GM19397 (cell line): ENCODE results near the gene VWA1.
"Not testable (repeated sequence)": the region's sequence is repeated elsewhere in the genome, so short reads cannot be mapped to it uniquely, and the experiment has no call there.

Experiments used
- ATAC-seq: cut with Tn5 transposase; IDR thresholded peaks from one replicate; pipeline ENCODE4 v1.9.1; 2021; ENCODE audit warnings: mild to moderate bottlenecking, moderate library complexity; ENCODE audit not compliant: unreplicated experiment

Gene VWA1

DNA sequence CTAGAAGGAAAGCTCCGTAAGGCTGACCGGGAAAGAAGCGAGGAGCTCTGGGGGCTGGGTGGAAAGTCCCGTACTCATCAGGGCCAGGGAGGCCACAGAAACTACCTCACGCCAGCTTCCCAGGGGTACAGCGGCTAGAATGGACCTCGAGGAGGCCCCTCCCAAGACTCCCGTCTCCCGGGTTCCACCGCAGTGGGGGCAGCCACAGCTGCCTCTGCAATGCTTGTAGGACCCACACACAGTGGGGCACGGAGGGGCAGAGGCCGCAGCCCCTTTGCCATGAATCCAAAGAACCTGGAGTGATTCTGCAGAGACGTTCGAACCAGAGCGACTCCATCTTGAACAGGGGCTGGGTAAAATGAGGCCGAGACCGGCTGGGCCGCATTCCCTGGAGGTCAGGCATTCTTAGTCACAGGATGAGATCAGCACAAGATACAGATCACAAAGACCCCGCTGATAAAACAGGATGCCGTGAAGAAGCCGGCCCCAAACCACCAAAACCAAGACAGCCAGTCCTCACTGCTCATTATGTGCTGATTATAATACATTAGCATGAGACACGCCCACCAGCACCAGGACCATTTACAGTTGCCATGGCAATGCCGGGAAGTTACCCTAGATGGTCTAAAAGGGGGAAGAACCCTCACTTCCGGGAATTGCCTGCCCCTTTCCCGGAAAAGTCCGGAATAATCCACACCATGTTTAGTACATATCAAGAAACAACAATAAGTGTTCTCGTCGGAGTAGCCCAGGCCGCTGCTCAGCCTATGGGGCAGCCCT lies 12.8 kb upstream of the VWA1 start:
- no peak for ATAC-seq

DNA sequence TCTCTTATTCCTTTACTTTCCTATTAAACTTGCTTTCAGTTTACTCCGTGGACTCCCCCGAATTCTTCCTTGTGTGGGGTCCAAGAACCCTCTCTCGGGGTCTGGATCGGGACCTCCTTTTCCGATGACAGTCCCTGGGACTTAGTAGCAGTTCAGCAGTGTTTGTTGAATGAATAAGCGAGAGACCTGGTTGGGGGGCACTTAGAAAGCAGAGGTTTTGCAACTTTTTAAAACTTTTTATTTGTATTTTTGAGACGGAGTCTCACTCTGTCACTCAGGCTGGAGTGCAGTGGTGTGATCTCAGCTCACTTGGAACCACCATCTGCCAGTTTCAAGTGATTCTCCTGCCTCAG lies 12.3 kb upstream of the VWA1 start:
- ATAC-seq = no peak

DNA sequence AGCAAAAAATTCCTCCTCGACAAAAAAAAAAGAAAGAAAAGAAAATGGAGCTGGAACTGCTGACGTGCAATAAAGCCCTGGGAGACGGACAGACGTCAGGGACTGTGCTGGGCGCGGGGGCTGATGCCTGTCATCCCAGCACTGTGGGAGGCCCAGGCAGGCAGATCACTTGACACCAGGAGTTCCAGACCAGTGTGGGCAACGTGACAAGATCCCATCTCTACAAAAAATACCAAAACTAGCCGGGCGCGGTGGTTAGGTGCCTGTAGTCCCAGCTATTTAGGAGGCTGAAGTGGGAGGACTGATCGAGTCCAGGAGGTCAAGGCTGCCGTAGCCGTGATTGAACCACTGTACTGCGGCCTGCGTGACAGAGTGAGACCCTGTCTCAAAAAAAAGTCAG lies 10.8 kb upstream of the VWA1 start:
- ATAC-seq = no peak

DNA sequence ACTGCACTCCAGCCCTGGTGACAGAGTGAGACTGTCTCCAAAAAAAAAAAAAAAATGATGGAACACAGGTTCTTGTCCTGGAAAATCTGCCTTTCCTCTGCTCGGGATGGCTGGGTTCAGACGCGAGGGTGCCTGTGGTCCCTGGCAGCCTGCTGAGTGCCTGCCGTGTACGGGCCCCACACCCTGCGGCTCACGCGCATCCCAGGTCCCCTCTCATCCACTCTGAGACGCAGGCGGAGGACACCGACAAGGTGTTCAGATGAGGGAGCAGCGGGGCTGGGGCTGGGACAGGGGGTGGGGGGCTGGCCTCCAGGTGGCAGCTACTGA lies 10.1 kb upstream of the VWA1 start:
- no peak for ATAC-seq

DNA sequence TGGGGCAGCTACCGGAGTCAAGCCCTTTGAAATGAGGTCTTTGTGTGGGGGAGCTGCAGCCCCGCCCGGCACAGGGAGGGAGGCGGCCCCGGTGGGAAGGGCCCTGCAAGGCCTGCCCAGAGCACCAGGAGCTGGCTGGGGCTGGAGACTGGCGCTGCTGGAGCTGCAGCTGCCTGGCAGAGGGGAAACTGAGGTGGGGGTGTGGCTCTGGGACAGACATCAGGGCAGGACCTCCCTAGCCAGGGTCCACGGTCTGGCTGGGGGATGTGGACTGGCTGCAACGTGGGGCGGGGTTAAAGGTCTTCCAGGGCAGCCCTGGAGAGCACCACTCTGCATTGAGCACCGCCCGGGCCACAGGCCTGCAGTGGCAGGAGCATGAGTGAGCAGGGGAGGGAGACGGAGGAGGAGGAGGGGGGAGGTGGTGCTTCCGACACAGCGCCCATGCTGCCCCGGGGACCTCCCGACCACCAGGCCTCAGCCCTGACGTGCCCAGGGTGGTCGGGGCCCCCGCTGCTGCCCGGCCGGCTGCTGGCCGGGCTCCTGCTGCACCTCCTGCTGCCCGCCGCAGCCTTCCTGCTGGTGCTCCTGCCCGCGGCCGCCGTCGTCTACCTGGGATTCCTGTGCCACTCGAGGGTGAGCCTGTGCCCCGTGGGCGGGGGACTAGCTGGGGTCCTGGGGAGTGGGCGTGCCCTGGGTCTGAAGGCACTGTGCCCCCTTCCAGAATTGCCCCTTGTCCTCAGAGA lies 9.6 kb upstream of the VWA1 start:
- no peak for ATAC-seq

DNA sequence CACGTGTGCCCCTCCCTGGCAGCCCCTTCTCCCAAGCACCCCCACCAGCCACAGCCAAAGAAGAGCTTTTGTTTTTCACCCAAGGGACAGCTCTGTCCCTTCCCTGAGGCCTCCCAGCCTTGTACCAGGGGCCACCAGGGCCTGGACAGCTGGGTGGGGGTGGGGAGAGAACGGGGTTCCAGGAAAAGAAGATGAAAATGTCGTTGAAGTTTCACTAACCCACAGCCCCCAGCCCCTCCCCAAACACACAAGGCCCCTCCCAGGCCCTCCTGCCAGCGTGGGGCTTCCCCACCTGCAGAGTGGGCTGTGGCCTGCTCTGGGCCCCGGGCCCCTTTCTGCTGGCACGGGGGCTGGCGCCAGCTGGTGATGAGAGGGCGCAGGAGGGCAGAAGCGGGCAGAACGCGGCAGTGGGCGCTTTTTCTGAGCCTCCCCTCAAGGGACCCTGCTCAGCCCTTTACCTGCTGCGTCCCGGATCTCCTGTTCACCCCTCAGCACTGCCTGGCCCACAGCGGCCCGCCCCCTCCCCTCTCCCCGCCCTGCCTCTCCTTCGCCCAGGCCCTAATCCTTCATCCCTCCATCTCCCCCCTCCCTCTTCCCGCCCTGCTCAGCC lies 8.9 kb upstream of the VWA1 start:
- no peak for ATAC-seq

DNA sequence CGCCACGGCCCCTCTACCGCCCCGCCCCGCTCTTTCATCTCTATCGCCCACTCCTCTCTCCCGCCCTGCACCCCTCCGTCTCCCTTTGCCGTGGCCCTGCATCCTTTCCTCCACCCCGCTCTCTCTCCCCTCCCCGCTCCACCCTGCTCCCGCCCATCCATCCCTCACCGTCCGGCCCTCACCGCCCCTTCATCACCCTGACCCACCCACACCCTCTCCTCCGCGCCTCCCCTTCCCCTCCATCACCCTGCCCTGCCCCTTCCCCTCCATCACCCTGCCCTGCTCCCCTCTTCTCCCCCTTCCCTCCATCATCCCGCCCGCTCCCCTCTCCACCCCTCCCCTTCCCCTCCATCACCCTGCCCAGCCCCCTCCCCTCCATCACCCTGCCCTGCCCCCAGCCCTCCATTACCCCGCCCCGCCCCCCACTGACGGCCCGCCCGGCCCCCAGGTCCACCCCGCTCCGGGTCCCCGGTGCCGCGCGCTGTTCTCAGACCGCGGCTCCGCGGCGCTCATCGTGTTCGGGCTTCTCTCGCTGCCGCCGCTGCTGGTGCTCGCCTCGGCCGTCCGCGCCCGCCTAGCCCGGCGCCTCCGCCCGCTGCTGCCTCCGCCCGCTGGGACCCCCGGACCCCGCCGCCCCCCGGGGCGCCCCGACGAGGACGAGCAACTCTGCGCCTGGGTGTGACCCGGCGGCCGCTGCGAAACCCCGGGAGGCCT lies 8.2 kb upstream of the VWA1 start:
- ATAC-seq = no peak

DNA sequence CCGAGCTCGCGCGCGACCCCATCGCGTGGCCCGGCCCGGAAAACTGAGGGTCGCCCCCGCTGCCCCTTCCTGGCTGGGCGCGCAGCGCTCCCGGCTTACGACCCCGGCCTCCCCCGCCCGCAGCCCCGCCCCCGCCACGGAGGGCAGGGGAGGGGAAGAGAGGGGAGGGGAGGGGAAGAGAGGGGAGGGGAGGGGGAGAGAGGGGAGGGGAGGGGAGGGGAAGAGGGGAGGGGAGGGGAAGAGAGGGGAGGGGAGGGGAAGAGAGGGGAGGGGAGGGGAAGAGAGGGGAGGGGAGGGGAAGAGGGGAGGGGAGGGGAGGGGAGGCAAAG lies 7.7 kb upstream of the VWA1 start:
- ATAC-seq = no peak

DNA sequence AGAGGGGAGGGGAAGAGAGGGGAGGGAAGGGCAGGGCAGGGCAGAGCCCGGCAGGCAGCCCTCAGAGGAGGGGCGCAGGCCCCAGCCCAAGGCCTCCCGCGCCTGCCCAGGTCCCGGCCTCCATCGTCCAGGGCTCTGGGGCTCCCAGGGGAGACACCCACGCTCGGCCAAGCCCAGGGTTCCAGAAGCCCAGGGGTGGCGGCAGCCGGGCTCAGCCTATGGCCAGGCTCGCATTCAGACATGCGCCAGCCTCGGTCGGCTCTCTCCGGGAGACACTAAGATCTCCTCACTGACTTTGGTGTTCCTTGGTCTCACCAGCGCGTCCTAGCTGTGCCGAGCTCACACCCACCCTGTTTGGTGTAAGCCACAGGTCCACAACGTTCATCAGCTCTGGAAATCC lies 7.3 kb upstream of the VWA1 start:
- no peak for ATAC-seq

DNA sequence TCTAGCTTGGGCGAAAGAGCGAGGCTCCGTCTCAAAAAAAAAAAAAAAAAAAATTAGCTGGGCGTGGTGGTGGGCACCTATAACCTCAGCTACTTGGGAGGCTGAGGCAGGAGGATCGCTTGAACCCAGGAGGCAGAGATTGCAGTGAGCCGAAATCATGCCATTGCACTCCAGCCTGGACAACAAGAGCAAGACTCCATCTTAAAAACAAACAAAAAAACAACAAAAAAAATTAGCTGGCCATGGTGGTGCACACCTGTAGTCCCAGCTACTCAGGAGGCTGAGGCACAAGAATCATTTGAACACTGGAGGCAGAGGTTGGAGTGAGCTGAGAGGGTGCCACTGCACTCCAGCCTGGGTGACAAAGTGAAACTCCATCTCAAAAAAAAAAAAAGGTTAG lies 6.5 kb upstream of the VWA1 start:
- not testable (repeated sequence) for ATAC-seq

DNA sequence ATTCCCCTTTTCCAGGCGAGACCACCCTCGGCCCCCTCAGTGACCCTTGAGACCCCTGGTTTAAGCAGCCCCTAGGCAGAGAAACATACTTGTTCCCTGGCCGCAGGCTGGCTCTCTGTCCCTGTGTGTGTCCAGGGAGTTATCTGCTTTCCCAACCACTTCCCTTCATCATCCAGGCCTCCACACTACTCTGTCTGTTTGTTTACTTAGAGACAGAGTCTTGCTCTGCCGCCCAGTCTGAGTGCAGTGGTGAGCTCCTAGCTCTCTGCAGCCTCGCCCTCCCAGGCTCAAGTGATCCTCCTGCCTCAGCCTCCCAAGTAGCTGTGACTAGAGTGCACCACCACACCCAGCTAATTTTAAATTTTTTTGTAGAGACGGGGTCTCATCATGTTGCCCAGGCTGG lies 5.8 kb upstream of the VWA1 start:
- ATAC-seq = no peak

DNA sequence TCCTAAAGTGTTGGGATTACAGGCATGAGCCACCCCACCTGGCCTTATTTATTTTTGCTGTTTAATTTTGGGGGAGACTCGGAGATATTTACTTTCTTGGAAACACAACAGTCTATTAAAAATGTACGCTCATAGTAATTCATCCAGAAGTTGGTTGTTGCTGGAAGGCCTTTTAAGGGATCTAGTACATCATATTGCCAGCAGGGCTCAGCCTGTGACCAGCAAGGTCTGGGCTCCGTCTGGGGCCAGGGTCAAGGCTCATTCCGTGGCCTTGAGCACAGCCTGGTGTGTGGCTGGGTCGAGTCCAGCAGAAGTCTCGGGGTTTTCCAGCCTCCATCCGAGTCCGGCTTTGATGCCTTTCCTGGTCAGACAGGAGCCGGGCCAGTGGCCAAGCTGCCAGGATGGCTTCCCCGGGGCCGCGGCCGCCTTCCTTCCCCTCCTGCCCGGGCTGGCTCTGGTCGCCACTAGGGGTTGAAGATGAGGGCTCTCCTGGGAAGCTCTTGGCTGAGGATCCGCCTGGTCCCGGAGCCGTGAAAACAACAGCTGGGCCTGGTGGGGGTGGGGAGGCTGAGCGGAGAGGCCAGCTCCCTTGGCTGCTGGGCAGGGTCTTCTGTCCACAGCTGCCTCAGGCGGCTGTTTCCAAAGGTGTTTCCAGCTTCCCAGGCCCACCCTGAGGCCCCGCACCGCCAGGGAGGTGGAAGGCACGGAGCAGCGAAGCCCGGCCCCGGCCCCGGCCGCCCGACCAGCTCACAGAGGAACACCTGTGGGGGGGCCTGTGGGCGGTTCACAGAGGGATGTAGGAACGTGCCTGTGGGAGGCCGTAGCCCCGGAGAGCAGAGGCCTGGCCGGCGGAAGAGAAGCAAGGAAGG lies 5.1 kb upstream of the VWA1 start:
- no peak for ATAC-seq

DNA sequence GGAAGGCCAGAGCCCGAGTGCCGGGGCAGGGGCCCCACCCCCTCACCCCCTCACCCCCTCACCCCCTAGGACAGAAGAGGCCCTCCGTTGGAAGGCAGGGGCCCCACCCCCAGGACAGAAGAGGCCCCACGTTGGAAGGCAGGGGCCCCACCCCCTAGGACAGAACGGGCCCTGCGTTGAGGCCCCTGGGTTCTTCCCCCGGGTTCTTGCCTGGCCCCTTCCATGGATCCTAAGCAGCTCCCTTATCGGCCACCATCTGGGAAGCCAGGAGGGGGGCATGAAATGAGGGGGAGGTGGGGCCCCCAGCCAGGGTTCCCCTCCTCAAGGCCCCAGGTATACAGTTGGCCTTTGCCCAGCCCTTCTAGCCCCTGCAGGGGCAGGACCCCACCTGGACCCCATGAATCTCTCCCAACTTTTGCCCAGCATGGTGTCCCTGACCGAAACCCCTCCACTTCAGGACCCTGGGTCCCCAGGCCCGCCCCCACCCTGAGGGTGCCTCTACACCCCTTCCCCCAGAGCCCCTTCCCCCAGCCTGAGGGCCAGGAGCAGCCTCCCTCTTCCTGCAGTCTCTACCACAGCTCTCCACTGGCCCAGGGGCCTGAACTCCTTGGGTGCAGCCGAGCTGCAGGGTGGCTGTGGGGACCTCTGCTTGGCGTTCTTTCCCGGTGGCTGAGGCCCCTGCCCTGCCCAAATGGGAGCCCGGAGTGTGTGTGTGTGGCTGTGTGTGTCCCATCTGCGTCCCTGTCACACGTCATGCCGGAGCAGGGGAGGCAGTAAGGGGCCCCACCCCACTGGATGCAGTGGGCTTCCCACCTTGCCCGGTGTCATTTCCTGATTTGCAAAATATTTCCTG lies 4.3 kb upstream of the VWA1 start:
- no peak for ATAC-seq

DNA sequence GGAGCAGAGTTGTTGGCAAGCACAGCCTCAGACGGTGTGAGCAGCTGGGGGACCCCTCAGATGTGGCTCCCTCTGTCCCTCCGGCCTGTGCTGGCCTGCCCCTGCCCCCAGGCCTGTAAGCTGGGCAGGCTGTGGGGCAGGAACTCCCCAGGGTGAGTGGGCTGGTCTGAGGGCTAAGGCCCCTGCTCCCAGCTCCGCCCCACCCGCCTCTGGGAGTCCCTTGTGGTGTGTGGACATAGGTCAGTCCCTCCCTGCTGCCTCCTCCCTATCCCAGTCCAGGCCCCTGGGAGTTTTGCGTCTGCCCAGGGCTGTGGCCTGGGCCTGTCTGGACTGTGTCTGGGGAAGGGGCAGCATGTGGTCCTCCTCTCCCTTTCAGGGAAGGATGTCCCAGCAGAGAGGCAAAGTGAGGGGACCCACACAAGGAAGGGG lies 3.6 kb upstream of the VWA1 start:
- no peak for ATAC-seq

DNA sequence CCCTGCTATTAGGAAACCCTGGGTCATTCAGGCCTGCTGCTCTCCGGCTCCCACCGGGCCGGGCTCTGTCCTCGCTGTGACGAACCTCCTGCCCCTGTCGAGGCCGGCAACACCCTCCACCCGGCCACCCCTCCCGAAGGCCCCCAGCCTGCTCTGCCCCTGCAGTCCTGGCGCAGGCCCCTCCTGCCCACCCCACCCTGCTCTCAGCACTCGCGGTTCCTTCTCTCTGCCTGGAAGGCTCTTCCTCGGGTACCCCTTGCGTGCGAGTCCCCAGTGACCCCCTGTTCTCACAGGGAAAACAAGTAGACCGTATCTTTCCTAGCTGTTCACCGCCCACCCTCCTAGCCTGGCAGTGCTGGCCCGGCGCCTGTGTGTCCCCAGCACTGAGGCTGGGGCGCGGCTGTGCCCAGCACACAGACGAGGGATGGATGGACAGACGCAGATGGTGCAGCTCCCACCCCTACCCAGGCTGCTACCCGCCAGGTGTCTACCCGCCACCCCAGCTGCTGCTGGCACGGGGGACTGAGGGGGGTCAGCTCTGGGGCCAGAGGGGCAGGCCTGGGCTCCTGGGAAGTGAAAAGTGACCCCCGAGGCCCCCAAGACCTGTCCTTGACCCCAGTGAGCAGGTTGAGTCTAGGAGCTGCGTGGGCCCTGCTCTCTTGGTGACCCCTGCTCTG lies 3.1 kb upstream of the VWA1 start:
- no peak for ATAC-seq

DNA sequence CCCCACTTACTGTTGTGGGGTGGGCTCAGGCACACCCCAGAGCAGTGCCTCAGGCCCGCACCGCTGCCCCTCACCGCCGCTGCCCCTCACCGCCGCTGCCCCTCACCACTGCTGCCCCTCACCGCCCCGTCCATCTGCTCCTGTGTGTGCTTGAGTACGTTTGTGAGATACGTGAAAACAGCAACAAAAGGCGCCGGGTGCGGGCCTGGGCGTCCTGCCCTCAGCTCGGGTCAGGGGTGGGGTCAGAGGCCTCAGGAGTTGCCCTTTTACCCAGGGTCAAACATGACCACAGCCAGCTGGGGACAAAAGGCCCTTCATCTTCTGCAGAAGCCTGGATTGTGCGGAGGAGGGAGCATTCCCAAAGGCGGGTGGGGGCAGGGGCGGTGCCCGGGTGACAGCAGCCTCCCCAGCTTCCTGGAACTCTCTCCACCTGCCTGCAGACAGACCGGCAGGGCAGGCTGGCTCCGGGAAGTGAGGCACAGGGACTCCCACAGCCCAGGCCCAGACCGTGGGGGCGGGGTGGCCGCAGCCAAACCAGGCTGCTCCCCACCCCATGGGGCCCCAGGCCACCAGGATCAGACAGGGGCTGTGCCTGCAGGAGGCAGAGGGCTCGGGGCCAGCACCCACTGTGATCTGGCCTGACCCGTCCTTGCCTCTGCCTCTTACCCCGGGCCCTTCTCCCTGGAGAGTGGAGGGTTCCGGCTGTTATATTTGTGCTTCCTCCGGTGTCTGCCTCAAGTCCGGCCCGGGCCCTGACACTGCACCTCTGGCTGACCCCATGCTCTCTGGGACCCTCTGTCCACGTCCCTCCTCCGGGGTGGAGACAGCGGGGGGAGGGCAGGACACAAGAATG lies 2.3 kb upstream of the VWA1 start:
- no peak for ATAC-seq

DNA sequence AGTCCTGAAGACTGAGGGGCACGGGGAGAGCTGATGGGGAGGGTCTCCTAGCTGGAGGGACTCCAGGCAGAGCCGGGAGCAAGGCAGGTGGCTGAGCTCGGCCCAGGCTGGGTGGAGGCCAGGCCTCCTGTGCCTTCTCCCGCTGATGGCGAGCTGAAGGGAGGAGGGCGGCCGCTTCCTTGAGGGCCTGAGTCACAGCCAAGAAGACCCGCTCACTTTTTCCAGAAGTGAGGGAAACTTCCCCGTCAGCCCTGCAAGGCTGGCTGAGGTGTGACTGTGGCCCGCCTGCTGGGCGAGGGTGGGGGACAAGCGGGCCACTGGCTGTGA lies 1.7 kb upstream of the VWA1 start:
- ATAC-seq = no peak

DNA sequence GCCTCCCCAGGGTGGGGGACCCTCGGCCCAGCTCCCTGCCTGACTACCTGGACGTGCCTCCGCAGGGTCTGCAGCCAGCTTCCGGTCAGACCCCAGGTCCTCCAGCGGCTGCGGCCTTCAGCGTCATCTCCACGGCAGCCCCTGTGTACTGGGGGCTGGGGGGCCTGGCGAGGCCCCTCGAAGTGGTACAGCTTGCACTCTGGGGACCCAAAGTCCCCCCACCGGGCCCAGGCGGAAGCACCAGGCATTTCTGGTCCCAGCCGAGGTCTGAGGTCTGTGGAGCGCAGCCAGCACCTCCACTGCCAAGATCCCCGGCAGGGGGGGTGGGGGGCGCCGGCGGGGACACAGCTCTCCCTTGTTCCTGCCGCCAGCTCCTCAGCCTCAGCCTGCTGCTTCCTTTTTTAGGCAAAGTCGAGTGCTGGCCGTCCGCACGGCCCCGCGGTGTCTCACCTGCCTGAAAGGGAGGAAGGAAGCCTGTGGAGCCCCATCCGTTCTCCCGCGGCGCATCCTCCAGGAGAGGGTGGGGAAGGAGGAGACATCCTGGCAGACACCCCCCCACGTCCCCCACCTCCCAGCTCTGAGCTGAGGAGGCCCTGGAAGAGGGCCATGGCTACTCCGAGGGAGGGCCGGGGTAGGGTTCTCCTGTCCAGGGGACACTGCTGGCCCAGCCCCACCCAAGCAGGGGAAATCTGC lies 1.2 kb upstream of the VWA1 start:
- ATAC-seq = no peak
